OCI-LY7 (cell line): ENCODE results near the gene ZNF277. TPM values are rescaled to one million over a fixed set of nuclear protein-coding genes. Genes with fewer than 3 reads are reported as not detected.
"Not testable (repeated sequence)": the region's sequence is repeated elsewhere in the genome, so short reads cannot be mapped to it uniquely, and the experiment has no call there.

Experiments used
- BruUV-seq: library from RNA; stranded (reverse); fragments of 400-500 nt; replicated peaks from 2 replicates; lab custom pipeline; 2021; lab: Mats Ljungman, UMichigan
- CTCF ChIA-PET: fragments of 300-600 bp; sonication (Branson Sonifier 250); formaldehyde crosslinking; loops from one replicate; lab custom pipeline; 2022; ENCODE audit warnings: antibody characterized with exemption; ENCODE audit not compliant: unreplicated experiment; lab: Charles Lee
- POLR2A ChIA-PET: fragments of 300-600 bp; sonication (Branson Sonifier 250); formaldehyde crosslinking; loops from one replicate; lab custom pipeline; 2022; ENCODE audit warnings: antibody characterized with exemption; lab: Charles Lee
- DNase-seq: peaks from one replicate; pipeline ENCODE4 v3.0.0-alpha.2; 2015; ENCODE audit warnings: low spot score
- H2AFZ ChIP-seq: fragments of 200-600 bp; sonication (generic), shearing (Covaris generic); 2 replicates; pipeline ENCODE4 v1.6.1; 2014; ENCODE audit warnings: mild to moderate bottlenecking, antibody characterized with exemption, low read length, moderate library complexity
- H3K27ac ChIP-seq: fragments of 200-600 bp; sonication (generic); 2 replicates; pipeline ENCODE4 v1.5.1; 2014; ENCODE audit warnings: mixed run types, low read depth, mild to moderate bottlenecking, moderate library complexity, low read length, inconsistent platforms; ENCODE audit not compliant: poor library complexity, severe bottlenecking
- H3K36me3 ChIP-seq: fragments of 200-600 bp; sonication (generic); 2 replicates; pipeline ENCODE4 v1.6.1; 2014; ENCODE audit warnings: mild to moderate bottlenecking, antibody characterized with exemption, low read length, moderate library complexity, mixed read lengths; ENCODE audit not compliant: insufficient read depth
- H3K4me1 ChIP-seq: fragments of 200-600 bp; sonication (generic); 2 replicates; pipeline ENCODE4 v1.5.1; 2014; ENCODE audit warnings: mild to moderate bottlenecking, low read length; ENCODE audit not compliant: insufficient read depth, poor library complexity, severe bottlenecking
- H3K4me2 ChIP-seq: fragments of 200-600 bp; sonication (generic); 2 replicates; pipeline ENCODE4 v1.6.1; 2014; ENCODE audit warnings: mild to moderate bottlenecking, low read length
- H3K4me3 ChIP-seq: fragments of 200-600 bp; sonication (generic); 2 replicates; pipeline ENCODE4 v1.5.1; 2014; ENCODE audit warnings: mild to moderate bottlenecking, low read depth, low read length; ENCODE audit not compliant: poor library complexity, severe bottlenecking
- H3K79me2 ChIP-seq: fragments of 200-600 bp; sonication (generic); 2 replicates; pipeline ENCODE4 v1.6.1; 2016; ENCODE audit warnings: low read depth, mild to moderate bottlenecking, low read length, moderate library complexity, mixed read lengths; ENCODE audit not compliant: insufficient read depth
- H3K9me2 ChIP-seq: fragments of 200-600 bp; sonication (generic); 2 replicates; pipeline ENCODE4 v1.6.1; 2016; ENCODE audit warnings: mild to moderate bottlenecking, low read length, mixed read lengths; ENCODE audit not compliant: insufficient read depth
- H3K9me3 ChIP-seq: fragments of 200-600 bp; sonication (generic); 2 replicates; pipeline ENCODE4 v1.6.1; 2014; ENCODE audit warnings: mild to moderate bottlenecking, mixed run types, low read length, mixed read lengths
- H4K20me1 ChIP-seq: fragments of 200-600 bp; sonication (generic); 2 replicates; pipeline ENCODE4 v1.6.1; 2014; ENCODE audit warnings: mild to moderate bottlenecking, antibody characterized with exemption, low read length, moderate library complexity, mixed read lengths; ENCODE audit not compliant: insufficient read depth
- EZH2phosphoT487 ChIP-seq: fragments of 200-600 bp; sonication (generic); IDR thresholded peaks from 2 replicates; pipeline ENCODE4 v1.6.1; 2018; ENCODE audit warnings: low read depth, borderline replicate concordance, mild to moderate bottlenecking, mixed run types, antibody characterized with exemption, low read length, moderate library complexity, mixed read lengths
- intact Hi-C: fragments of 100-400 bp; cut with micrococcal nuclease; formaldehyde crosslinking; loops from one replicate; pipeline ENCODE4 v1.10.0; 2022; ENCODE audit not compliant: unreplicated experiment
- total RNA-seq, 2 experiments: library from RNA; depleted of rRNA in 1 of 2; stranded (reverse); fragments of >200 nt in 1 of 2; shearing (Covaris generic) in 1 of 2; gene quantifications; 2 replicates each; pipeline ENCODE4 v1.2.3, GENCODE V29; 2014 to 2022
- TF ChIP-seq, protein P1 (sequence below): fragments of 200-600 bp; sonication (generic); conservative IDR thresholded peaks from 2 replicates; pipeline ENCODE4 v1.5.1; 2014; ENCODE audit warnings: mild to moderate bottlenecking, antibody characterized with exemption, low read length, moderate library complexity, mixed read lengths

Gene ZNF277
- total RNA-seq, 2 experiments from 2014 or later, result 18.1 to 20.5 TPM

DNA sequence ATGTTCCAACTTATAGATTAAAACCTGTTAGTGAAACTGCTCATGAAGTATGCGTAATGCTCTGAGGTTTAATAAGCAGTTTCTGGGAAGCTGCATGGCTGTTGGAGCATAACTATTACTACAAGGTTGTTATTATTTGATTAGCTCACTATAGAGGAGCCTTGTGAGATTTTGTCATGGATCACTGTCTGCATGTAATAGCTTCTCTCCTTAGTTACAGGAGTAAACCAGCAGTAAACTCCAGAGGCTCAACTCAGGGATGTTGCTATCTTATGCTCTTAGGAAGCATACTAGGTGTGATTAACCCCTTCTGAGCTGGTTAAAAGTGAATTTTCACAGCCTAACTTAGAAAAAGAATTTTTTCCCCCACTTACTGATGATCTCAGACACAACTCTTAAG is 180.1 kb downstream of the ZNF277 start:
- ChIA-PET CTCF (interaction anchor here (0.9 kb wide), 1 partner anchor 35 kb away, joined by 4 read pairs; no protein-coding TSS in a partner anchor), POLR2A (no interaction called here)
- Histone ChIP-seq H3K9me3 (no peaks in the 10 kb centered on the region), H3K27ac (no peak overlapping the region), H3K36me3 (no peaks in the 10 kb centered on the region), H3K79me2 (no peaks in the 10 kb centered on the region), H2AFZ (no peak overlapping the region), H3K4me1 (no peaks in the 10 kb centered on the region), H4K20me1 (no peaks in the 10 kb centered on the region), H3K4me2 (no peak overlapping the region), H3K9me2 (no peaks in the 10 kb centered on the region), H3K4me3 (no peak overlapping the region)
- BruUV-seq, result no TSS peak
- TF ChIP-seq, protein P1, sequence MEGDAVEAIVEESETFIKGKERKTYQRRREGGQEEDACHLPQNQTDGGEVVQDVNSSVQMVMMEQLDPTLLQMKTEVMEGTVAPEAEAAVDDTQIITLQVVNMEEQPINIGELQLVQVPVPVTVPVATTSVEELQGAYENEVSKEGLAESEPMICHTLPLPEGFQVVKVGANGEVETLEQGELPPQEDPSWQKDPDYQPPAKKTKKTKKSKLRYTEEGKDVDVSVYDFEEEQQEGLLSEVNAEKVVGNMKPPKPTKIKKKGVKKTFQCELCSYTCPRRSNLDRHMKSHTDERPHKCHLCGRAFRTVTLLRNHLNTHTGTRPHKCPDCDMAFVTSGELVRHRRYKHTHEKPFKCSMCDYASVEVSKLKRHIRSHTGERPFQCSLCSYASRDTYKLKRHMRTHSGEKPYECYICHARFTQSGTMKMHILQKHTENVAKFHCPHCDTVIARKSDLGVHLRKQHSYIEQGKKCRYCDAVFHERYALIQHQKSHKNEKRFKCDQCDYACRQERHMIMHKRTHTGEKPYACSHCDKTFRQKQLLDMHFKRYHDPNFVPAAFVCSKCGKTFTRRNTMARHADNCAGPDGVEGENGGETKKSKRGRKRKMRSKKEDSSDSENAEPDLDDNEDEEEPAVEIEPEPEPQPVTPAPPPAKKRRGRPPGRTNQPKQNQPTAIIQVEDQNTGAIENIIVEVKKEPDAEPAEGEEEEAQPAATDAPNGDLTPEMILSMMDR, result no peak
- TF ChIP-seq EZH2phosphoT487, result no peak
- intact Hi-C loops, result no loop called here
- no peak for DNase-seq

DNA sequence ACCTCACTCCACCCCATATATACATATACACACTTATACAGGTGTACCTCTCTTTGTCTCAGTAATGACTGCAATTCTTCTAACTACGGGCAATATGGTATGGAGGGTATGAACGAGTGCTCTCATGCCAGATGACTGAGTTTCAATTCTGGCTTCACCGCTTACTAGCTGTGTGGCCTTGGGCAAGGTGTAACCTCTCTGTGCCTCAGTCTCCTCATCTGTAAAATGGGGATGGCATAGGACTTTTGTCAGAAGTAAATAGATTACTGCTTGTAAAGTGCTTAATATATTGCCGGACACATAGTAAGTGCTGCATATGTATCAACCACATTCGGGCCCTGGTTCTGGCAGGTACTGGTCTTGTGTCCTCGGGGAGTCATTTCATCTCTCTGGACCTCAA is 183.7 kb downstream of the ZNF277 start:
- Histone ChIP-seq H3K27ac (no peak overlapping the region), H3K4me3 (no peak overlapping the region), H3K79me2 (no peaks in the 10 kb centered on the region), H3K4me2 (no peak overlapping the region), H3K9me2 (no peaks in the 10 kb centered on the region), H3K36me3 (no peaks in the 10 kb centered on the region), H4K20me1 (no peaks in the 10 kb centered on the region), H3K9me3 (no peaks in the 10 kb centered on the region), H3K4me1 (peaks cover 11% of the 10 kb centered on the region), H2AFZ (no peak overlapping the region)
- intact Hi-C loops, result loop anchor here (2.0 to 5.0 kb wide), 2 partner anchors 61 to 183 kb away; partner anchors contain the start of genes DOCK4, IFRD1 and ZNF277
- no peak for DNase-seq
- no TSS peak for BruUV-seq
- TF ChIP-seq, protein P1, result no peak
- TF ChIP-seq EZH2phosphoT487, result no peak
- CTCF ChIA-PET, result no interaction called here
- POLR2A ChIA-PET, result no interaction called here

DNA sequence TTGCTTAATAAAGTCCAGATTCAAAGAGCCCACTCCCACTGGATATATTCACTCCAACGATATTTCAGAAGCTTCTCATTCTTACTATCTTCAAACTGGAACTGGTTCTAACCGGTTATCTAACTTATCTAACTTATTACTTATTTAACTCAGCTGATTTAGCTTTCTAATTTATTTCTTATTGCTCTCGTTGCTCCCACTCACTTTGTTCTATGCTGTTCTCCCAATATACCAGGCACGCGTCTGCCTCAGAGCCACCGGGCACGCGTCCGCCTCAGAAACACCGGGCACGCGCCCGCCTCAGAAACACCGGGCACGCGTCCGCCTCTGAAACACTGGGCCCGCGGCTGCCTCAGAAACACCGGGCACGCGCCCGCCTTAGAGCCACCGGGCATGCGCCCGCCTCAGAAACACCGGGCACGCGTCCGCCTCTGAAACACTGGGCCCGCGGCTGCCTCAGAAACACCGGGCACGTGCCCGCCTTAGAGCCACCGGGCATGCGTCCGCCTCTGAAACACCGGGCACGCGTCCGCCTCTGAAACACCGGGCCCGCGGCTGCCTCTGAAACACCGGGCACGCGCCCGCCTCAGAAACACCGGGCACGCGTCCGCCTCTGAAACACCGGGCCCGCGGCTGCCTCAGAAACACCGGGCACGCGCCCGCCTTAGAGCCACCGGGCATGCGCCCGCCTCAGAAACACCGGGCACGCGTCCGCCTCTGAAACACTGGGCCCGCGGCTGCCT is 184.8 kb downstream of the ZNF277 start:
- Histone ChIP-seq H3K4me2 (peak overlapping the region; percentile 75; the same call in 1 of the 2 replicates), H2AFZ (peak overlapping the region; percentile 95; the same call in 1 of the 2 replicates), H3K4me3 (peak overlapping the region; percentile 64), H3K4me1 (peaks cover 11% of the 10 kb centered on the region)
- BruUV-seq, H3K27ac ChIP-seq, H3K79me2 ChIP-seq, CTCF ChIA-PET, H3K9me2 ChIP-seq, H4K20me1 ChIP-seq, POLR2A ChIA-PET, H3K36me3 ChIP-seq, H3K9me3 ChIP-seq: not testable (repeated sequence)
- intact Hi-C loops, result loop anchor here (2.0 to 5.0 kb wide), 2 partner anchors 60 to 184 kb away; partner anchors contain the start of genes DOCK4, IFRD1 and ZNF277
- peak; percentile 45 for DNase-seq

DNA sequence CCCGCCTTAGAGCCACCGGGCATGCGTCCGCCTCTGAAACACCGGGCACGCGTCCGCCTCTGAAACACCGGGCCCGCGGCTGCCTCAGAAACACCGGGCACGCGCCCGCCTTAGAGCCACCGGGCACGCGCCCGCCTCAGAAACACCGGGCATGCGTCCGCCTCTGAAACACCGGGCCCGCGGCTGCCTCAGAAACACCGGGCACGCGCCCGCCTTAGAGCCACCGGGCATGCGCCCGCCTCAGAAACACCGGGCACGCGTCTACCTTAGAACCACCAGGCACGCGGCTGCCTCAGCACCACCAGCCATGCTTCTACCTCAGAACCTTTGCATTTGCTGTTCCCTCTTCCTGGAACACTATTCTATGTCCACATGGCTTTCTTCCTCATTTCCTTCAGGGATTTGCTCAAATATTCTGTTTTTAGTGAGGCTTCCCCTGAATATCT is 185.4 kb downstream of the ZNF277 start:
- H3K36me3 ChIP-seq, H4K20me1 ChIP-seq, H3K27ac ChIP-seq, H3K79me2 ChIP-seq, H3K9me2 ChIP-seq, H3K9me3 ChIP-seq, BruUV-seq, CTCF ChIA-PET: not testable (repeated sequence)
- POLR2A ChIA-PET, result interaction anchor here (0.7 to 0.8 kb wide), 2 partner anchors 19 to 547 kb away, joined by 3 to 4 read pairs; no protein-coding TSS in a partner anchor
- Histone ChIP-seq H3K4me3 (peak overlapping the region; percentile 64), H3K4me1 (peaks cover 11% of the 10 kb centered on the region), H3K4me2 (peak overlapping the region; percentile 75), H2AFZ (peak overlapping the region; percentile 95)
- DNase-seq, result peak; percentile 74
- intact Hi-C loops, result loop anchor here (2.0 to 5.0 kb wide), 2 partner anchors 59 to 185 kb away; partner anchors contain the start of genes DOCK4, IFRD1 and ZNF277
